ENCODE measurements around the gene PRDM11.

The PRDM11 gene

GRCh38 chr11:45152740-45153595 lies 6.5 kb downstream of the PRDM11 start:
- Histone ChIP-seq H3K9me3 (ENCODE audit: insufficient read depth, low read depth, low read length) (no peaks in the 10 kb centered on the region), H3K4me1 (ENCODE audit: insufficient read depth, low read length) (peaks cover 2% of the 10 kb centered on the region), H3K36me3 (ENCODE audit: insufficient read depth, low read depth, low read length) (no peaks in the 10 kb centered on the region), H3K27me3 (ENCODE audit: insufficient read depth, low read length) (peaks cover 8% of the 10 kb centered on the region), H3K27ac (ENCODE audit: low read length) (no peak overlapping the region), H3K4me3 (ENCODE audit: low read length) (no peak overlapping the region), H3K9ac (ENCODE audit: low read depth, low read length) (no peak overlapping the region)

GRCh38 chr11:45154276-45154675 lies 7.8 kb downstream of the PRDM11 start:
- H3K27ac ChIP-seq (ENCODE audit: low read length), result no peak overlapping the region
- H3K9ac ChIP-seq (ENCODE audit: low read depth, low read length), result no peak overlapping the region
- H3K36me3 ChIP-seq (ENCODE audit: insufficient read depth, low read depth, low read length), result no peaks in the 10 kb centered on the region
- H3K27me3 ChIP-seq (ENCODE audit: insufficient read depth, low read length), result no peaks in the 10 kb centered on the region
- H3K4me1 ChIP-seq (ENCODE audit: insufficient read depth, low read length), result no peaks in the 10 kb centered on the region
- H3K4me3 ChIP-seq (ENCODE audit: low read length), result no peak overlapping the region
- no peaks in the 10 kb centered on the region for H3K9me3 ChIP-seq (ENCODE audit: insufficient read depth, low read depth, low read length)

- H3K9ac ChIP-seq (ENCODE audit: low read depth, low read length), result no peak overlapping the region
- no peaks in the 10 kb centered on the region for H3K4me1 ChIP-seq (ENCODE audit: insufficient read depth, low read length)
- H3K4me3 ChIP-seq (ENCODE audit: low read length), result no peak overlapping the region
- no peaks in the 10 kb centered on the region for H3K27me3 ChIP-seq (ENCODE audit: insufficient read depth, low read length)
- H3K27ac ChIP-seq (ENCODE audit: low read length), result no peak overlapping the region
- H3K9me3 ChIP-seq (ENCODE audit: insufficient read depth, low read depth, low read length), result no peaks in the 10 kb centered on the region
- no peaks in the 10 kb centered on the region for H3K36me3 ChIP-seq (ENCODE audit: insufficient read depth, low read depth, low read length)
Measured at GRCh38 chr11:45155058-45155551, 8.7 kb downstream of the PRDM11 start.

GRCh38 chr11:45155627-45156180 lies 9.3 kb downstream of the PRDM11 start:
- no peaks in the 10 kb centered on the region for H3K27me3 ChIP-seq (ENCODE audit: insufficient read depth, low read length)
- no peak overlapping the region for H3K27ac ChIP-seq (ENCODE audit: low read length)
- no peaks in the 10 kb centered on the region for H3K36me3 ChIP-seq (ENCODE audit: insufficient read depth, low read depth, low read length)
- no peaks in the 10 kb centered on the region for H3K4me1 ChIP-seq (ENCODE audit: insufficient read depth, low read length)
- no peak overlapping the region for H3K9ac ChIP-seq (ENCODE audit: low read depth, low read length)
- no peak overlapping the region for H3K4me3 ChIP-seq (ENCODE audit: low read length)
- H3K9me3 ChIP-seq (ENCODE audit: insufficient read depth, low read depth, low read length), result no peaks in the 10 kb centered on the region

GRCh38 chr11:45156201-45156600 lies 9.8 kb downstream of the PRDM11 start:
- no peaks in the 10 kb centered on the region for H3K36me3 ChIP-seq (ENCODE audit: insufficient read depth, low read depth, low read length)
- H3K4me1 ChIP-seq (ENCODE audit: insufficient read depth, low read length), result no peaks in the 10 kb centered on the region
- H3K9ac ChIP-seq (ENCODE audit: low read depth, low read length), result no peak overlapping the region
- no peaks in the 10 kb centered on the region for H3K9me3 ChIP-seq (ENCODE audit: insufficient read depth, low read depth, low read length)
- H3K4me3 ChIP-seq (ENCODE audit: low read length), result no peak overlapping the region
- H3K27ac ChIP-seq (ENCODE audit: low read length), result no peak overlapping the region
- H3K27me3 ChIP-seq (ENCODE audit: insufficient read depth, low read length), result no peaks in the 10 kb centered on the region

- H3K36me3 ChIP-seq (ENCODE audit: insufficient read depth, low read depth, low read length), result no peaks in the 10 kb centered on the region
- no peaks in the 10 kb centered on the region for H3K9me3 ChIP-seq (ENCODE audit: insufficient read depth, low read depth, low read length)
- no peaks in the 10 kb centered on the region for H3K27me3 ChIP-seq (ENCODE audit: insufficient read depth, low read length)
- H3K4me1 ChIP-seq (ENCODE audit: insufficient read depth, low read length), result no peaks in the 10 kb centered on the region
- H3K4me3 ChIP-seq (ENCODE audit: low read length), result no peak overlapping the region
- H3K9ac ChIP-seq (ENCODE audit: low read depth, low read length), result no peak overlapping the region
- no peak overlapping the region for H3K27ac ChIP-seq (ENCODE audit: low read length)
Measured at GRCh38 chr11:45156741-45157140, 10.3 kb downstream of the PRDM11 start.

- Histone ChIP-seq H3K4me1 (ENCODE audit: insufficient read depth, low read length) (no peaks in the 10 kb centered on the region), H3K9ac (ENCODE audit: low read depth, low read length) (no peak overlapping the region), H3K4me3 (ENCODE audit: low read length) (no peak overlapping the region), H3K27ac (ENCODE audit: low read length) (no peak overlapping the region), H3K36me3 (ENCODE audit: insufficient read depth, low read depth, low read length) (no peaks in the 10 kb centered on the region), H3K27me3 (ENCODE audit: insufficient read depth, low read length) (no peaks in the 10 kb centered on the region), H3K9me3 (ENCODE audit: insufficient read depth, low read depth, low read length) (no peaks in the 10 kb centered on the region)
Measured at GRCh38 chr11:45157247-45158209, 11.1 kb downstream of the PRDM11 start.

- H3K4me1 ChIP-seq (ENCODE audit: insufficient read depth, low read length), result no peaks in the 10 kb centered on the region
- H3K36me3 ChIP-seq (ENCODE audit: insufficient read depth, low read depth, low read length), result no peaks in the 10 kb centered on the region
- H3K27ac ChIP-seq (ENCODE audit: low read length), result no peak overlapping the region
- no peaks in the 10 kb centered on the region for H3K9me3 ChIP-seq (ENCODE audit: insufficient read depth, low read depth, low read length)
- H3K4me3 ChIP-seq (ENCODE audit: low read length), result no peak overlapping the region
- H3K9ac ChIP-seq (ENCODE audit: low read depth, low read length), result no peak overlapping the region
- H3K27me3 ChIP-seq (ENCODE audit: insufficient read depth, low read length), result no peaks in the 10 kb centered on the region
Measured at GRCh38 chr11:45158210-45158731, 11.8 kb downstream of the PRDM11 start.

GRCh38 chr11:45158891-45159605 lies 12.6 kb downstream of the PRDM11 start:
- no peak overlapping the region for H3K27ac ChIP-seq (ENCODE audit: low read length)
- no peaks in the 10 kb centered on the region for H3K27me3 ChIP-seq (ENCODE audit: insufficient read depth, low read length)
- H3K9ac ChIP-seq (ENCODE audit: low read depth, low read length), result no peak overlapping the region
- H3K4me3 ChIP-seq (ENCODE audit: low read length), result no peak overlapping the region
- no peaks in the 10 kb centered on the region for H3K9me3 ChIP-seq (ENCODE audit: insufficient read depth, low read depth, low read length)
- H3K36me3 ChIP-seq (ENCODE audit: insufficient read depth, low read depth, low read length), result no peaks in the 10 kb centered on the region
- H3K4me1 ChIP-seq (ENCODE audit: insufficient read depth, low read length), result no peaks in the 10 kb centered on the region

- Histone ChIP-seq H3K36me3 (ENCODE audit: insufficient read depth, low read depth, low read length) (no peaks in the 10 kb centered on the region), H3K4me3 (ENCODE audit: low read length) (no peak overlapping the region), H3K9ac (ENCODE audit: low read depth, low read length) (no peak overlapping the region), H3K4me1 (ENCODE audit: insufficient read depth, low read length) (no peaks in the 10 kb centered on the region), H3K9me3 (ENCODE audit: insufficient read depth, low read depth, low read length) (no peaks in the 10 kb centered on the region), H3K27ac (ENCODE audit: low read length) (no peak overlapping the region), H3K27me3 (ENCODE audit: insufficient read depth, low read length) (no peaks in the 10 kb centered on the region)
Measured at GRCh38 chr11:45159781-45160365, 13.4 kb downstream of the PRDM11 start.

Data from iPS-20b (cell line).